IMR-90 (cell line): ENCODE data around the gene OR52E5. TPM values are rescaled to one million over a fixed set of nuclear protein-coding genes. Genes with fewer than 3 reads are reported as not detected.

Source experiments
- ATAC-seq: fragments of 200-7000 bp; cut with Tn5 transposase; 2 replicates; pipeline ENCODE4 v1.9.1; 2020; ENCODE audit warnings: low read depth, mild to moderate bottlenecking, moderate library complexity
- BruUV-seq: library from RNA; stranded (reverse); fragments of 400-500 nt; replicated peaks from 2 replicates; lab custom pipeline; 2021; lab: Mats Ljungman, UMichigan
- CTCF ChIA-PET: fragments of 300-600 bp; formaldehyde crosslinking; extraction: SDS; loops from one replicate; lab custom pipeline; 2021; ENCODE audit warnings: antibody characterized with exemption; lab: Yijun Ruan, JAX
- POLR2A ChIA-PET: fragments of 300-600 bp; sonication (Branson Sonifier 250); formaldehyde crosslinking; loops from one replicate; lab custom pipeline; 2022; ENCODE audit warnings: antibody characterized with exemption; ENCODE audit not compliant: unreplicated experiment; lab: Charles Lee
- DNase-seq: peaks from one replicate; pipeline ENCODE4 v3.0.0; 2013
- H2AFZ ChIP-seq: replicated peaks from 2 replicates; pipeline ENCODE3; 2013; ENCODE audit warnings: low read length, mild to moderate bottlenecking; ENCODE audit not compliant: poor library complexity
- H2AK5ac ChIP-seq: 2 replicates; pipeline ENCODE4 v1.6.1; 2013; ENCODE audit warnings: low read depth, low read length, inconsistent platforms
- H2AK9ac ChIP-seq: replicated peaks from 2 replicates; pipeline ENCODE3; 2013; ENCODE audit warnings: mild to moderate bottlenecking, low read depth, low read length, moderate library complexity; ENCODE audit not compliant: poor library complexity
- H2BK120ac ChIP-seq: 2 replicates; pipeline ENCODE4 v1.6.1; 2013; ENCODE audit warnings: low read depth, low read length, inconsistent platforms
- H2BK15ac ChIP-seq: 3 replicates; pipeline ENCODE4 v1.6.1; 2013; ENCODE audit warnings: low read depth, low read length, inconsistent platforms
- H2BK20ac ChIP-seq: 2 replicates; pipeline ENCODE4 v1.6.1; 2013; ENCODE audit warnings: low read depth, mild to moderate bottlenecking, inconsistent platforms, low read length, moderate library complexity
- H2BK5ac ChIP-seq: 2 replicates; pipeline ENCODE4 v1.6.1; 2013; ENCODE audit warnings: mild to moderate bottlenecking, low read depth, low read length, inconsistent platforms; ENCODE audit not compliant: poor library complexity, severe bottlenecking
- H3K14ac ChIP-seq: replicated peaks from 2 replicates; pipeline ENCODE4 v1.6.1; 2013; ENCODE audit warnings: low read depth, low read length, inconsistent platforms
- H3K18ac ChIP-seq: 2 replicates; pipeline ENCODE4 v1.6.1; 2013; ENCODE audit warnings: low read depth, low read length, control low read depth
- H3K23ac ChIP-seq: 2 replicates; pipeline ENCODE4 v1.6.1; 2013; ENCODE audit warnings: low read depth, low read length, inconsistent platforms
- H3K27ac ChIP-seq: 2 replicates; pipeline ENCODE4 v1.5.1; 2013; ENCODE audit warnings: mild to moderate bottlenecking, control low read depth, low read length; ENCODE audit not compliant: insufficient read depth
- H3K27me3 ChIP-seq: 2 replicates; pipeline ENCODE4 v1.6.1; 2013; ENCODE audit warnings: low read length; ENCODE audit not compliant: control insufficient read depth, insufficient read depth
- H3K36me3 ChIP-seq: 2 replicates; pipeline ENCODE4 v1.6.1; 2013; ENCODE audit warnings: low read length, mixed read lengths; ENCODE audit not compliant: control insufficient read depth, insufficient read depth
- H3K4ac ChIP-seq: 2 replicates; pipeline ENCODE4 v1.6.1; 2013; ENCODE audit warnings: low read depth, low read length, inconsistent platforms
- H3K4me1 ChIP-seq: 2 replicates; pipeline ENCODE4 v1.6.1; 2013; ENCODE audit warnings: low read length, mixed read lengths; ENCODE audit not compliant: control insufficient read depth, insufficient read depth
- H3K4me2 ChIP-seq: 2 replicates; pipeline ENCODE4 v1.6.1; 2013; ENCODE audit warnings: low read depth, mild to moderate bottlenecking, control low read depth, low read length, moderate library complexity
- H3K4me3 ChIP-seq: 2 replicates; pipeline ENCODE4 v1.5.1; 2013; ENCODE audit warnings: low read depth, mild to moderate bottlenecking, control low read depth, low read length, moderate library complexity; ENCODE audit not compliant: insufficient read depth
- H3K56ac ChIP-seq: 2 replicates; pipeline ENCODE4 v1.6.1; 2013; ENCODE audit warnings: low read length, inconsistent platforms; ENCODE audit not compliant: insufficient read depth; ENCODE audit errors: extremely low read depth
- H3K79me1 ChIP-seq, 2 experiments: 2 replicates each; pipeline ENCODE4 v1.6.1; 2013; ENCODE audit warnings: low read length in 2 of 2, inconsistent platforms in 1 of 2, low read depth in 1 of 2
- H3K9ac ChIP-seq: 2 replicates; pipeline ENCODE4 v1.6.1; 2013; ENCODE audit warnings: low read depth, low read length, control low read depth
- H3K9me1 ChIP-seq: 2 replicates; pipeline ENCODE4 v1.6.1; 2013; ENCODE audit warnings: low read length, inconsistent platforms; ENCODE audit not compliant: insufficient read depth
- H3K9me3 ChIP-seq: 2 replicates; pipeline ENCODE4 v1.6.1; 2013; ENCODE audit warnings: low read length; ENCODE audit not compliant: control insufficient read depth, insufficient read depth
- H4K20me1 ChIP-seq: 2 replicates; pipeline ENCODE4 v1.6.1; 2013; ENCODE audit warnings: low read length, inconsistent platforms; ENCODE audit not compliant: insufficient read depth
- H4K5ac ChIP-seq: 2 replicates; pipeline ENCODE4 v1.6.1; 2013; ENCODE audit warnings: mild to moderate bottlenecking, low read depth, low read length, control low read depth
- H4K8ac ChIP-seq, 2 experiments: 2 replicates each; pipeline ENCODE4 v1.6.1; 2013; ENCODE audit warnings: low read depth in 2 of 2, low read length in 2 of 2, control low read depth in 1 of 2, inconsistent platforms in 1 of 2
- H4K91ac ChIP-seq: 2 replicates; pipeline ENCODE4 v1.6.1; 2013; ENCODE audit warnings: low read depth, low read length, inconsistent platforms; ENCODE audit not compliant: insufficient read depth
- CEBPB ChIP-seq: IDR thresholded peaks from 2 replicates; pipeline ENCODE4 v1.6.1; 2012; ENCODE audit warnings: low read depth, low read length, improper control_type of control experiment
- FOS ChIP-seq: fragments of 150-350 bp; IDR thresholded peaks from 2 replicates; pipeline ENCODE4 v1.6.1; 2016; ENCODE audit warnings: low read depth, low read length
- MAFK ChIP-seq: IDR thresholded peaks from 2 replicates; pipeline ENCODE4 v1.6.1; 2012; ENCODE audit warnings: low read depth, low read length, improper control_type of control experiment
- WGBS, 2 experiments: methylation state at CpG; one replicate each; pipeline versions ENCODE4 v1.1.5 to v1.1.7; 2013; ENCODE audit warnings: missing lambda C conversion rate in 2 of 2; ENCODE audit not compliant: insufficient read length in 1 of 2; ENCODE audit errors: extremely low coverage in 2 of 2; 5-methylcytosine and 5-hydroxymethylcytosine counted together
- dilution Hi-C: fragments of 300-500 bp; cut with HindIII; formaldehyde crosslinking; loops from one replicate; pipeline ENCODE4 v1.14.3; 2018; ENCODE audit warnings: low sequenced_read_pairs; ENCODE audit not compliant: unreplicated experiment
- in situ Hi-C: fragments of 300-500 bp; cut with MboI; formaldehyde crosslinking; loops from 3 replicates; pipeline ENCODE4 v1.14.3; 2019; ENCODE audit warnings: low sequenced_read_pairs, inconsistent platforms, mixed read lengths
- intact Hi-C: fragments of 100-400 bp; cut with micrococcal nuclease; formaldehyde crosslinking; loops from 2 replicates; pipeline ENCODE4 v1.10.0; 2022
- polyA plus RNA-seq, 3 experiments: library from polyadenylated mRNA; depleted of rRNA; stranded (reverse); fragments of >200 nt; gene quantifications; 2 replicates each; pipeline ENCODE4 v1.2.3, GENCODE V29; 2012; ENCODE audit warnings: low replicate concordance in 1 of 3
- total RNA-seq: library from RNA; depleted of rRNA; stranded (reverse); fragments of >200 nt; gene quantifications from 2 replicates; pipeline ENCODE4 v1.2.3, GENCODE V29; 2012

The OR52E5 gene
- total and polyA plus RNA-seq, 2 of the 4 experiments (the other 2 are of a cell fraction): not detected

DNA sequence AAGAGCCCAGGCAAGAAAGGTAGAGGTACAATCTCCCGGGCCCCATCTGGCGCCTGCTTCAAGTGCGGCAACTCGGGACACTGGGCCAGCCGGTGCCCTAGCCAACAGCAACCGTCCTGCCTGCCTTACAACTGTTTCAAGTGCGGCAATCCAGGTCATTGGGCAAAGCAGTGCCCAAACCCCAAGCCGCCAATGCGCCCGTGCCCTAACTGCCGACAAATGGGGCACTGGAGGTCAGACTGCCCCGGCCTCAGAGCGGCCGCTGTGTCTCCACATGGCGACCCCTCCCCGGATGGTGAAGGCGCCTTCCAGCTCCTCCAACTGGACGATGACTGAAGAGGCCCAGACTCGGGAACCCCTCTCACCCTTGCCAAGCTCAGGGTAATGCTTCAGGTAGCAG lies 37.6 kb downstream of the OR52E5 start:
- 82% methylated on average over 15 of the region's 19 CpGs; no CpG with 5 or more reads in 1 of the 2 experiments for WGBS, 2 experiments
- POLR2A ChIA-PET: no interaction called here
- CTCF ChIA-PET: no interaction called here

More for the DNA sequence above, 37.6 kb downstream of the OR52E5 start:
- Histone ChIP-seq H2BK15ac (no peak overlapping the region), H4K91ac (no peak overlapping the region), H3K56ac (no peak overlapping the region), H3K36me3 (no peaks in the 10 kb centered on the region), H2BK5ac (no peak overlapping the region), H2AK5ac (no peak overlapping the region), H3K18ac (no peak overlapping the region), H4K8ac (no peak overlapping the region), H2AK9ac (no peak overlapping the region), H2BK120ac (no peak overlapping the region), H2AFZ (no peak overlapping the region), H3K9me3 (peaks cover 43% of the 10 kb centered on the region), H3K4me3 (no peak overlapping the region), H3K14ac (no peak overlapping the region), H3K79me1 (no peaks in the 10 kb centered on the region), H3K9me1 (no peaks in the 10 kb centered on the region), H3K4me2 (no peak overlapping the region), H2BK20ac (no peak overlapping the region), H3K27ac (no peak overlapping the region), H3K4ac (no peak overlapping the region), H4K5ac (no peak overlapping the region), H3K4me1 (no peaks in the 10 kb centered on the region), H4K20me1 (no peaks in the 10 kb centered on the region), H3K23ac (no peak overlapping the region), H3K27me3 (no peaks in the 10 kb centered on the region), H3K9ac (no peak overlapping the region)
- ATAC-seq (no peak), DNase-seq (no peak)
- no TSS peak for BruUV-seq
- dilution Hi-C loops (no loop called here), intact Hi-C loops (no loop called here), in situ Hi-C loops (no loop called here)
- TF ChIP-seq FOS (no peak), MAFK (no peak), CEBPB (no peak)
